SK-N-SH (cell line): ENCODE measurements around the gene DYNC2H1. TPM values are rescaled to one million over a fixed set of nuclear protein-coding genes. Genes with fewer than 3 reads are reported as not detected.

ENCODE experiments used
- CTCF ChIA-PET: fragments of 300-600, 350-600 bp; formaldehyde crosslinking; extraction: SDS; loops from one replicate; lab custom pipeline; 2021; lab: Yijun Ruan, JAX
- POLR2A ChIA-PET: fragments of 350-600 bp; sonication (Branson Sonifier 250); formaldehyde crosslinking; extraction: SDS; loops from one replicate; lab custom pipeline; 2020; ENCODE audit warnings: antibody characterized with exemption, inconsistent platforms; lab: Yijun Ruan, JAX
- DNase-seq: peaks from one replicate; pipeline ENCODE4 v3.0.0; 2012
- H2AFZ ChIP-seq: fragments of 200-600 bp; sonication (generic); 2 replicates; pipeline ENCODE4 v1.8.1; 2016; ENCODE audit warnings: antibody characterized with exemption, mild to moderate bottlenecking, low read depth
- H3F3A ChIP-seq: fragments of 200-600 bp; sonication (generic); replicated peaks from 2 replicates; pipeline ENCODE3; 2016; ENCODE audit warnings: antibody characterized with exemption, mild to moderate bottlenecking; ENCODE audit not compliant: insufficient read depth
- H3K27ac ChIP-seq, 2 experiments: fragments of 200-500 bp in 1 of 2; fragments of 200-600 bp in 1 of 2; sonication (Bioruptor generic) in 1 of 2; sonication (generic), shearing (Covaris generic) in 1 of 2; 2 replicates each; pipeline versions ENCODE4 v1.5.1 to v1.6.1; 2014 to 2016; ENCODE audit warnings: low read depth in 2 of 2, inconsistent platforms in 1 of 2, low read length in 1 of 2, mild to moderate bottlenecking in 1 of 2, mixed read lengths in 1 of 2
- H3K27me3 ChIP-seq: fragments of 200-600 bp; sonication (generic), shearing (Covaris generic); 2 replicates; pipeline ENCODE4 v1.6.1; 2016; ENCODE audit warnings: mixed run types; ENCODE audit not compliant: insufficient read depth
- H3K36me3 ChIP-seq, 2 experiments: fragments of 200-500 bp in 1 of 2; fragments of 200-600 bp in 1 of 2; sonication (Bioruptor generic) in 1 of 2; sonication (generic) in 1 of 2; replicated peaks in 1 of 2; 2 replicates each; pipeline versions ENCODE3 to v1.5.1; 2014 to 2016; ENCODE audit warnings: low read length in 1 of 2, mild to moderate bottlenecking in 1 of 2; ENCODE audit not compliant: insufficient read depth in 2 of 2, control insufficient read depth in 1 of 2
- H3K4me1 ChIP-seq, 2 experiments: fragments of 200-500 bp in 1 of 2; fragments of 200-600 bp in 1 of 2; sonication (Bioruptor generic) in 1 of 2; sonication (generic), shearing (Covaris generic) in 1 of 2; 2 replicates each; pipeline versions ENCODE4 v1.5.1 to v1.6.1; 2014 to 2016; ENCODE audit warnings: low read depth in 1 of 2, low read length in 1 of 2, mixed run types in 1 of 2; ENCODE audit not compliant: insufficient read depth in 2 of 2, control insufficient read depth in 1 of 2
- H3K4me2 ChIP-seq: fragments of 200-600 bp; sonication (generic), shearing (Covaris generic); 2 replicates; pipeline ENCODE4 v1.6.1; 2017; ENCODE audit warnings: mixed run types
- H3K4me3 ChIP-seq, 2 experiments: fragments of 200-500 bp in 1 of 2; fragments of 200-600 bp in 1 of 2; sonication (Bioruptor generic) in 1 of 2; sonication (generic), shearing (Covaris generic) in 1 of 2; 2 replicates each; pipeline versions ENCODE4 v1.5.1 to v1.8.1; 2014 to 2016; ENCODE audit warnings: low read depth in 2 of 2, inconsistent platforms in 1 of 2, low read length in 1 of 2, mild to moderate bottlenecking in 1 of 2, mixed read lengths in 1 of 2, moderate library complexity in 1 of 2
- H3K79me2 ChIP-seq: fragments of 200-600 bp; sonication (generic); 2 replicates; pipeline ENCODE4 v1.8.1; 2017; ENCODE audit warnings: mild to moderate bottlenecking; ENCODE audit not compliant: insufficient read depth
- H3K9ac ChIP-seq: fragments of 200-600 bp; sonication (generic); 2 replicates; pipeline ENCODE4 v1.6.1; 2017; ENCODE audit warnings: mixed run types
- H3K9me2 ChIP-seq: fragments of 200-600 bp; sonication (generic); 2 replicates; pipeline ENCODE4 v1.6.1; 2017; ENCODE audit warnings: mixed run types
- H3K9me3 ChIP-seq: fragments of 200-600 bp; sonication (generic); 2 replicates; pipeline ENCODE4 v1.6.1; 2017; ENCODE audit warnings: mixed run types, mild to moderate bottlenecking, moderate library complexity
- H4K20me1 ChIP-seq: fragments of 200-600 bp; sonication (generic); 2 replicates; pipeline ENCODE4 v1.6.1; 2017; ENCODE audit warnings: mild to moderate bottlenecking, mixed run types; ENCODE audit not compliant: insufficient read depth
- CTCF ChIP-seq: fragments of 200-600 bp; sonication (generic); IDR thresholded peaks from 2 replicates; pipeline ENCODE4 v1.6.1; 2017; ENCODE audit warnings: antibody characterized with exemption, mild to moderate bottlenecking, moderate library complexity
- EZH2phosphoT487 ChIP-seq: fragments of 200-600 bp; sonication (generic); IDR thresholded peaks from 2 replicates; pipeline ENCODE4 v1.6.1; 2017; ENCODE audit warnings: low read depth, mixed run types, mild to moderate bottlenecking, antibody characterized with exemption, moderate library complexity, borderline replicate concordance
- FOXJ3 ChIP-seq: sonication (generic); formaldehyde crosslinking; IDR thresholded peaks from 2 replicates; pipeline ENCODE4 v1.5.1; 2020; ENCODE audit warnings: mild to moderate bottlenecking, missing genetic modification reagents
- FOXM1 ChIP-seq: IDR thresholded peaks from 2 replicates; pipeline ENCODE4 v1.4.0; 2012; ENCODE audit warnings: low read depth, mild to moderate bottlenecking
- MXI1 ChIP-seq: IDR thresholded peaks from 2 replicates; pipeline ENCODE4 v1.6.1; 2012; ENCODE audit warnings: mild to moderate bottlenecking, low read depth, low read length, improper control_type of control experiment
- POLR2AphosphoS5 ChIP-seq: IDR thresholded peaks from 2 replicates; pipeline ENCODE4 v1.6.1; 2012; ENCODE audit warnings: low read depth, low read length
- RAD21 ChIP-seq: IDR thresholded peaks from 2 replicates; pipeline ENCODE4 v1.6.1; 2012; ENCODE audit warnings: mild to moderate bottlenecking, low read length
- SIN3A ChIP-seq: IDR thresholded peaks from 2 replicates; pipeline ENCODE4 v1.6.1; 2012; ENCODE audit warnings: low read depth, mild to moderate bottlenecking, low read length, moderate library complexity, borderline replicate concordance
- TAF1 ChIP-seq: IDR thresholded peaks from 2 replicates; pipeline ENCODE4 v1.6.1; 2012; ENCODE audit warnings: low read depth, mild to moderate bottlenecking, low read length, moderate library complexity, borderline replicate concordance
- TCF12 ChIP-seq: IDR thresholded peaks from 2 replicates; pipeline ENCODE4 v1.4.0; 2012
- WGBS: methylation state at CpG from one replicate; pipeline ENCODE4 v1.1.6; 2017; ENCODE audit warnings: low lambda C conversion rate; 5-methylcytosine and 5-hydroxymethylcytosine counted together
- polyA plus RNA-seq, 3 experiments: library from polyadenylated mRNA; depleted of rRNA; stranded (reverse); fragments of >200 nt; gene quantifications; 2 replicates each; pipeline ENCODE4 v1.2.3, GENCODE V29; 2012
- TF ChIP-seq, protein P1 (sequence below): IDR thresholded peaks from 2 replicates; pipeline ENCODE4 v1.4.0; 2012; ENCODE audit warnings: low read depth, borderline replicate concordance
- TF ChIP-seq, protein P2 (sequence below): IDR thresholded peaks from 2 replicates; pipeline ENCODE4; 2012
- TF ChIP-seq, protein P3 (sequence below): fragments of 150-350 bp; IDR thresholded peaks from 2 replicates; pipeline ENCODE4 v1.6.1; 2016; ENCODE audit warnings: mild to moderate bottlenecking, low read depth, low read length
- TF ChIP-seq, protein P4 (sequence below): IDR thresholded peaks from 2 replicates; pipeline ENCODE4 v1.4.0; 2012; ENCODE audit warnings: low read depth

Gene DYNC2H1
- polyA plus RNA-seq, 1 of the 3 experiments (the other 2 are of a cell fraction) = 15.3 TPM

DNA sequence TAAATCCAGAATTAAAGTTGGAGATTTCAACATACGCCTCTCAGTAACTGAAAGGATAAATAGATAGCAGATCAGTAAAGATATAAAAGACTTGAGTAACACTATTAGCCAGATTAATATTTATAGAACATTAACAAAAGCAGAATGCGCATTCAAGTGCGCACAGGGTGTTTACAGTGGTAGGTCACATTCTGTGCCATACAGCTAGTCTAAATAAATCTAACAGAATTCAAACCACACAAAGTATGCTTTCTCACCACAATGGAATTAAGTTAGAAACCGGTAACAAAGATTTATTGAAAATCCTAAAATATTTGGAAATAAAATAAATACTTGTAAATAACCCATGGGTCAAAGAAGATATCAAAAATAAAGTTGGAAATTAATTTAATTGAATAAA is 341.0 kb downstream of the DYNC2H1 start:
- Histone ChIP-seq H3K36me3 (peaks cover 0 to 3% of the 10 kb centered on the region in 2 experiments), H3K27ac (no peak overlapping the region), H3K9ac (no peak overlapping the region), H3K79me2 (no peaks in the 10 kb centered on the region), H3K9me2 (no peaks in the 10 kb centered on the region), H3K9me3 (no peaks in the 10 kb centered on the region; the same call in 1 of the 2 replicates), H3K4me2 (no peak overlapping the region), H3K4me3 (no peak overlapping the region), H3K27me3 (no peaks in the 10 kb centered on the region), H4K20me1 (no peaks in the 10 kb centered on the region), H3K4me1 (no peaks in the 10 kb centered on the region; a peak in 2 of 4 replicates), H3F3A (peaks cover 2% of the 10 kb centered on the region), H2AFZ (no peak overlapping the region)
- POLR2A ChIA-PET = no interaction called here
- 91% methylated on average over 4 of the region's 4 CpGs for WGBS
- TF ChIP-seq RAD21 = no peak
- no peak for TF ChIP-seq FOXM1
- TF ChIP-seq, protein P1, sequence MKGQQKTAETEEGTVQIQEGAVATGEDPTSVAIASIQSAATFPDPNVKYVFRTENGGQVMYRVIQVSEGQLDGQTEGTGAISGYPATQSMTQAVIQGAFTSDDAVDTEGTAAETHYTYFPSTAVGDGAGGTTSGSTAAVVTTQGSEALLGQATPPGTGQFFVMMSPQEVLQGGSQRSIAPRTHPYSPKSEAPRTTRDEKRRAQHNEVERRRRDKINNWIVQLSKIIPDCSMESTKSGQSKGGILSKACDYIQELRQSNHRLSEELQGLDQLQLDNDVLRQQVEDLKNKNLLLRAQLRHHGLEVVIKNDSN = no peak
- no peak for TF ChIP-seq EZH2phosphoT487
- TF ChIP-seq, protein P2, sequence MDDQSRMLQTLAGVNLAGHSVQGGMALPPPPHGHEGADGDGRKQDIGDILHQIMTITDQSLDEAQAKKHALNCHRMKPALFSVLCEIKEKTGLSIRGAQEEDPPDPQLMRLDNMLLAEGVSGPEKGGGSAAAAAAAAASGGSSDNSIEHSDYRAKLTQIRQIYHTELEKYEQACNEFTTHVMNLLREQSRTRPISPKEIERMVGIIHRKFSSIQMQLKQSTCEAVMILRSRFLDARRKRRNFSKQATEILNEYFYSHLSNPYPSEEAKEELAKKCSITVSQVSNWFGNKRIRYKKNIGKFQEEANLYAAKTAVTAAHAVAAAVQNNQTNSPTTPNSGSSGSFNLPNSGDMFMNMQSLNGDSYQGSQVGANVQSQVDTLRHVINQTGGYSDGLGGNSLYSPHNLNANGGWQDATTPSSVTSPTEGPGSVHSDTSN = no peak
- DNase-seq = no peak
- CTCF ChIA-PET = no interaction called here

DNA sequence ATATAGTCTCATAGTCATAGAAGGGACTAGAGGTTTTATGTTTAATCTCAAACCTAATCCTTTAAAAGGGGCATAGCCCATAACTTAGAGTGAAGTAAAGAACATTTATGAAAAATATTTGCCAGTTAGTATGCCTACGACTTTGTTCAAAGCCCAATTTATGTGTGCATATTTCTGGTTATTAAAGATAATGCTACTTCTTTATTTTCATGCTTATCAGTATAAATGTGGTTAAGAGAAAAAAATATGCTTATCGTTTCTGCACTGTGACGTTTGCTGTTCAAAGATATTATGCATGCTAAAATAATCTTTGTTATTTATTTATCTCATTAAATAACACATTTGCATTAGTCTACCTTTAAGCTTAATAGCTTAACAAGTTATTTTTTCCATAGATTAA is 343.9 kb downstream of the DYNC2H1 start:
- H3K9me2 ChIP-seq = no peaks in the 10 kb centered on the region
- 95% methylated on average over 3 of the region's 3 CpGs for WGBS
- no peak for DNase-seq
- no peaks in the 10 kb centered on the region for H4K20me1 ChIP-seq
- no peak overlapping the region for H3K4me3 ChIP-seq
- H3K79me2 ChIP-seq = no peaks in the 10 kb centered on the region
- H3K27ac ChIP-seq = no peak overlapping the region
- TF ChIP-seq SIN3A = no peak
- TF ChIP-seq TCF12 = no peak
- no peak for TF ChIP-seq POLR2AphosphoS5
- no peak for TF ChIP-seq TAF1
- TF ChIP-seq, protein P3, sequence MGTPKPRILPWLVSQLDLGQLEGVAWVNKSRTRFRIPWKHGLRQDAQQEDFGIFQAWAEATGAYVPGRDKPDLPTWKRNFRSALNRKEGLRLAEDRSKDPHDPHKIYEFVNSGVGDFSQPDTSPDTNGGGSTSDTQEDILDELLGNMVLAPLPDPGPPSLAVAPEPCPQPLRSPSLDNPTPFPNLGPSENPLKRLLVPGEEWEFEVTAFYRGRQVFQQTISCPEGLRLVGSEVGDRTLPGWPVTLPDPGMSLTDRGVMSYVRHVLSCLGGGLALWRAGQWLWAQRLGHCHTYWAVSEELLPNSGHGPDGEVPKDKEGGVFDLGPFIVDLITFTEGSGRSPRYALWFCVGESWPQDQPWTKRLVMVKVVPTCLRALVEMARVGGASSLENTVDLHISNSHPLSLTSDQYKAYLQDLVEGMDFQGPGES = no peak
- no peak for TF ChIP-seq CTCF
- TF ChIP-seq FOXJ3 (CRISPR knock-in tag) = no peak
- no peak for TF ChIP-seq MXI1
- no peak for TF ChIP-seq RAD21
- TF ChIP-seq, protein P4, sequence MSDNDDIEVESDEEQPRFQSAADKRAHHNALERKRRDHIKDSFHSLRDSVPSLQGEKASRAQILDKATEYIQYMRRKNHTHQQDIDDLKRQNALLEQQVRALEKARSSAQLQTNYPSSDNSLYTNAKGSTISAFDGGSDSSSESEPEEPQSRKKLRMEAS = no peak
- H3F3A ChIP-seq = no peaks in the 10 kb centered on the region
- H3K36me3 ChIP-seq = peaks cover 0 to 5% of the 10 kb centered on the region in 2 experiments
- H3K4me2 ChIP-seq = no peak overlapping the region
- no peaks in the 10 kb centered on the region; the same call in 1 of the 2 replicates for H3K9me3 ChIP-seq
- H3K4me1 ChIP-seq = no peaks in the 10 kb centered on the region; a peak in 2 of 4 replicates
- no peak overlapping the region for H3K9ac ChIP-seq
- H3K27me3 ChIP-seq = no peaks in the 10 kb centered on the region
- H2AFZ ChIP-seq = no peak overlapping the region
- ChIA-PET POLR2A (no interaction called here), CTCF (no interaction called here)
